HG03097 (cell line): ENCODE measurements around the gene PEX3.
A peak's percentile ranks its signal among the peaks of the same experiment; 100 is the strongest.

ENCODE experiments used
- ATAC-seq: cut with Tn5 transposase; IDR thresholded peaks from one replicate; pipeline ENCODE4 v1.9.1; 2021; ENCODE audit not compliant: unreplicated experiment, low FRiP score

Gene PEX3

GRCh38 chr6:143535189-143535614 is 84.6 kb downstream of the PEX3 start:
- ATAC-seq = no peak

- peak; percentile 62 for ATAC-seq
Measured at GRCh38 chr6:143536461-143536865, 85.9 kb downstream of the PEX3 start.

GRCh38 chr6:143536866-143537691 is 86.5 kb downstream of the PEX3 start:
- ATAC-seq = peak; percentile 53

DNA sequence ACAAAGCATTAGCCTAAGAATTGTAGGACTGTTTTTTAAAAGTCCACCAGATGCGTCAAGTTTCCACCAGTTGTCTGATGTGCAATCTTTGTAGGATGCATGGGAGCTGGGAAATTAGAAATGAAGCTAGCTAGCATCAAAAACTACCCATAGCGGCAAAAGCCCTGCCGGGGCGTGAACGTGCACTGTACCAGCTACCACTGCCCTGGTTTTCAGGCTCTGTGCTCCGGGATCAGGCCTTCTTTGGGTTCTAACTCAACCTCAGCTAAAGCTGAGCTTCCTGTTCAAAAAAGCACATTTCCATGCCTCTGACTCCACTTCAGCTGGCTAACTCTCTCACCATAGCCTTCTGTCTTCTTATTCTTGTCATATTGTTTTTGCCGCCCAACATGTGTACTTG is 87.8 kb downstream of the PEX3 start:
- ATAC-seq = no peak

- ATAC-seq = no peak
Measured at GRCh38 chr6:143539106-143539505, 88.5 kb downstream of the PEX3 start.

DNA sequence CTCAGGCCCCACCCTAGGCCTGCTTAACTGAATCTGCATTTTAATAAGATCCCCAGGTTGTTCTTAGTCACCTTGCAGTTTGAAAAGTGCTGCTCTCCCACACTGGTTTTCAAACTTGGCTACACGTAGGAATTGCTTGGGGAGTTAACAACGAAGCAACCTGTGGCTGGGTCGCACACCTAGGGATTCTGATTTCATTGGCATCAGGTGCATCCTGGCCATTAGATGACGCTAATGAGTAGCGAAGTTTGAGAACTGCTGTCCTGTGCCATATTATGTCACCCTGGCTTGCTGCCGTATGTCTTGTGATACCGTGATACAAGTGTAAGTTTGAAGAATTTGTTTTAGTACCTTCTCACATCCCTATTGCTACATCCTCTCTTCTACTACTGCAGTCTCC is 89.1 kb downstream of the PEX3 start:
- ATAC-seq = no peak

DNA sequence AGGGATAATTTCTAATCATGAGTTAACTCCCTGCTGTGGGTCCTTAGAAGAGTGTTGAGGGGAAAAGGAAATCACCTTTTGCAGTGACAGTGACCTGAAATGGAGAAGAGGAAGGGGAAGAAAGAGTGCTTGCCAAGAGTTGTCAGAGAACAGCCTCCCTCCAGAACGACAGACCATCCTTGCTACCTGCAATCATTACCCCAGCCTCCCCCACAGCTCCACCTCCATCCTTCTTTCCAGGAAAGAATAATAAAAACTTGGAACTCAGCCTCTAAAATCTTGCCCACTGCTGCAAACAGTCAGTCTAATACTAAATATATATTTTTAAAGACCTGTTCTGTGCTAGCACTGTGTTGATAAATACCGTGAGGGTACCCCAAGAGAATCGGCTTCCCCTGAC is 89.6 kb downstream of the PEX3 start:
- no peak for ATAC-seq
